CD4-positive, alpha-beta T cell treated with Interleukin-10 for 1 hour (primary cell): ENCODE data around the gene OCEL1.
"Not testable (repeated sequence)": the region's sequence is repeated elsewhere in the genome, so short reads cannot be mapped to it uniquely, and the experiment has no call there.

ENCODE experiments used
- DNase-seq: peaks from one replicate; pipeline ENCODE4 v3.0.0-alpha.2; 2020

The OCEL1 gene

GRCh38 chr19:17226002-17226933 lies at the start of gene OCEL1:
TSS of gene OCEL1 (plus strand) at chr19:17226226. CDS start at chr19:17226248, 22 bp downstream.
- peak; percentile 96 for DNase-seq

- DNase-seq, result no peak
These were observed 47.7 kb upstream of the OCEL1 start for GRCh38 chr19:17178291-17178690.

- DNase-seq, result no peak
These were observed 44.9 kb upstream of the OCEL1 start for GRCh38 chr19:17180997-17181702.

GRCh38 chr19:17183271-17183761 lies 42.7 kb upstream of the OCEL1 start:
- DNase-seq, result peak; percentile 26

- DNase-seq, result peak; percentile 28
These were observed 42.1 kb upstream of the OCEL1 start for GRCh38 chr19:17183858-17184321.

GRCh38 chr19:17184371-17184841 lies 41.6 kb upstream of the OCEL1 start:
- peak; percentile 66 for DNase-seq

- no peak for DNase-seq
These were observed 40.4 kb upstream of the OCEL1 start for GRCh38 chr19:17185590-17185989.

GRCh38 chr19:17191736-17192135 lies 34.3 kb upstream of the OCEL1 start:
- DNase-seq, result not testable (repeated sequence)

GRCh38 chr19:17192751-17193150 lies 33.3 kb upstream of the OCEL1 start:
- DNase-seq, result no peak

GRCh38 chr19:17194608-17195007 lies 31.4 kb upstream of the OCEL1 start:
- no peak for DNase-seq

- no peak for DNase-seq
These were observed 30.9 kb upstream of the OCEL1 start for GRCh38 chr19:17195106-17195505.

- no peak for DNase-seq
These were observed 29.4 kb upstream of the OCEL1 start for GRCh38 chr19:17196610-17197009.

- no peak for DNase-seq
These were observed 28.4 kb upstream of the OCEL1 start for GRCh38 chr19:17197666-17198065.

- DNase-seq, result no peak
These were observed 25.5 kb upstream of the OCEL1 start for GRCh38 chr19:17200408-17201079.

GRCh38 chr19:17202249-17202648 lies 23.8 kb upstream of the OCEL1 start:
- DNase-seq, result peak; percentile 28

- no peak for DNase-seq
These were observed 23.3 kb upstream of the OCEL1 start for GRCh38 chr19:17202713-17203112.

- DNase-seq, result peak; percentile 72
These were observed 20.5 kb upstream of the OCEL1 start for GRCh38 chr19:17205237-17206140.

GRCh38 chr19:17206736-17207581 lies 19.1 kb upstream of the OCEL1 start:
- DNase-seq, result no peak

GRCh38 chr19:17209126-17210036 lies 16.6 kb upstream of the OCEL1 start:
- DNase-seq, result peak; percentile 50

GRCh38 chr19:17210296-17210695 lies 15.7 kb upstream of the OCEL1 start:
- no peak for DNase-seq
